ENCODE data around the gene AGTRAP.

AGTRAP gene

DNA sequence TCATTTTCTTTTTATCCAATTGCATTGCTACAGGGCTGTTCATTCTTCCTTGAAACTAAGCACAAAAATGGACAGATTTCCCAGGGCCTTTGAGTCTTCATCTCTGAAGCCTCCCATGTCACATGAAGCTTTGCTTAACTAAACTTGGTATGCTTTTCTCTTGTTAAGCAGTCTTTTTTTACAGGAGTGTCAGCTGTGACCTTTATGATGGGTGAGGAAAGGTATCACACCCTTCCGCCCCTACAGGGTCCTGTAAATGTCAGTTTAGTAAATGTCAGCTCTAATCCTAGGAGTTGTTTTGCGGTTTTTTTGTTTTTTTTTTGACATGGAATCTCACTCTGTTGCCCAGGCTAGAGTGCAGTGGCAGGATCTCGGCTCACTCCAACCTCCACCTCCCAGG, 2.6 kb upstream of the AGTRAP start:
- no peak for DNase-seq (ENCODE audit: low spot score)
- FAIRE-seq: no peak

DNA sequence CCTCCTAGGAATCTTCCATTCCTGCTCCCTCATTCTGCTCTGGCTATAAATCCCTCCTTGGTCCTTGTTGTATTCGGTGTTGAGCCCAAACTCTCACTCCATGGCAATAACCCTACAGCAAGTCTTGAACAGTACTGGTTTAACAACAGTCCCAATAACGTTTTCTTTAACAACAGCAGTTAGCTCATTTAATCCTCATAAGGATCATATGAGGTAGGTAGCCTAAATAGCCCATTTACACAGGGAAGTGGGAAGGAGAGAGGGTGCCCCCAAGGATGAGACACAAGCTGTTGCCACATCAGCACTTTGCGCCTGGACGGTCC, 444 bp upstream of the AGTRAP start:
- FAIRE-seq: no peak
- DNase-seq (ENCODE audit: low spot score): no peak

DNA sequence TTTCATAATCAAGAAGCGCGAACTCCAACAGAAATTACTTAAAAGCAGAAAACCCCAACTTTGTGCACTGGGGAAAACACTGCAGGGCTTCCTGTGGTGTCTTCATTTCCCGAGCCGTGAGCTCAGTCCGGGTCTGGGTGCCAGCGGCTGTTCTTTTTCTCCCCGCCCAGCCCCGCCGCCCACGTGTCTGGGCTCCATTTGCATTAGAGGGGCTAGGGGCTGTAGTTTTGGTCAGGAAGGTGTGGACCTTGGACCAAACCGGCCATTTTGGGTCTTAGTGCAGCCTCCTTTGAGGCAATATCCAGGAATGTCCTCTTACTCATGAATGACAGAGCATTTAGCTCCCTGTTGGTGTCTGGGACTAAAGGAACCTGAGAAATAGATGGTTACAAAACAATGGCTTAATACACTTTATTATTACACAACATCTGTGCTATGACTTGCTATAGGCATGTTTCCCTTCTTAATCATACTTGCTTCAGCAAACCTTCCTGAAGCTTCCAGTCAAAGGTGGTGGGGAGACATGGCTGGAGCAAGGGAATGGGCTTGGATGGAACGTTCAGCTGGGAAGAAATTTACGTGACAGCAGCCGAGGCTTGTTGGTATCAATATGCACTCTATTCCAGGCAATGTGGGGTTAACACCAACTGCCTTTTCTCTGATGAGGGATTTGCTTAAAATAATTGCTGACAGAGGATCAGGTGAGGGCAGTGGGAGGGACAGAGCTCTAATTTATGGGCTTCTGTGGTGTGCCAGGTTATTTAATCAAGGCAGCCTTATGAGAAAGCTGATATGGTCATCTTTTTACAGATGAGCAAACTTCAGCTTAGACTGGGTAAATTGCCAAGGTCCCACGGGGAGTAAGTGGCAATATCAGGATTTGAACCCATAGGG, 1.1 kb downstream of the AGTRAP start:
- DNase-seq (ENCODE audit: low spot score) (peak; percentile 18), FAIRE-seq (no peak)

DNA sequence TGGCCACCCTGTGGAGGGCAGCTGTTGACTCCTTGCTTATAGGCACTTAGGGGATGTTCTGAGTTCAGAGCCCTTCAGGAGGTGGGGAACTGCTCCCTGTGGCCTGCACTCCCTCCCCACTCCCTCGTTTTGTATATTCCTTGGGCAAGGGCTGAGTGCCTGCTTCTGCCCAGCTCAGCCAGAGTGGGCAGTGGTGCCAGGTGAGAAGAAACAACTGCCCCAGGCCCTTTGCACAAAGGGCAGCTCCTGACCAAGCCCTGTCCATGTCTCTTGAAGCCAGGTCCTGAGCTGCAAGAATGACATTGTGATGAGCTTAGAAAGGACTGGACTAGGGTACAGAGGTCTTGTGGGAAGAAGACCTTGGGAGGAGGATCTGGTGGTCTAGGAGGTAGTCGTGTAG, 2.2 kb downstream of the AGTRAP start:
- FAIRE-seq (no peak), DNase-seq (ENCODE audit: low spot score) (no peak)

DNA sequence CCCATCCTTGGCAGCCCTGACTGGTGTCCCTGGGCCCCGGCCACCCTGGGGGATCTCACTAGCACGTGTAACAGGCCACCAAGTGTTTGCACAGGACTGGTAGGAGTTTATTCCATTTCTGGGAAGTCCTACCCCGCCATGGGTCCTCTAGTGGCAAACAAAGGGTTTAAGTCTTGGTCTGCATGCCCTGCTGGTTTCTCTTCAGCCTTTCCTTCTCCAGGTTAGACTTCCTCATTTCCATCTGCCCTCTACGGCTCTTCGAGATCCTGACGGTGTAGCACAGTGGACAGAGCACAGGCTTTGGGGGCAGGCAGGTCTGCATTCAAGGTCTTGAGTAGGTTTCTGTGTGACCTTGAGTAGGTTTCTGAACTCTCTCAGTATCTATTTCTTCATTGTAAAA, 2.8 kb downstream of the AGTRAP start:
- FAIRE-seq (no peak), DNase-seq (ENCODE audit: low spot score) (no peak)

DNA sequence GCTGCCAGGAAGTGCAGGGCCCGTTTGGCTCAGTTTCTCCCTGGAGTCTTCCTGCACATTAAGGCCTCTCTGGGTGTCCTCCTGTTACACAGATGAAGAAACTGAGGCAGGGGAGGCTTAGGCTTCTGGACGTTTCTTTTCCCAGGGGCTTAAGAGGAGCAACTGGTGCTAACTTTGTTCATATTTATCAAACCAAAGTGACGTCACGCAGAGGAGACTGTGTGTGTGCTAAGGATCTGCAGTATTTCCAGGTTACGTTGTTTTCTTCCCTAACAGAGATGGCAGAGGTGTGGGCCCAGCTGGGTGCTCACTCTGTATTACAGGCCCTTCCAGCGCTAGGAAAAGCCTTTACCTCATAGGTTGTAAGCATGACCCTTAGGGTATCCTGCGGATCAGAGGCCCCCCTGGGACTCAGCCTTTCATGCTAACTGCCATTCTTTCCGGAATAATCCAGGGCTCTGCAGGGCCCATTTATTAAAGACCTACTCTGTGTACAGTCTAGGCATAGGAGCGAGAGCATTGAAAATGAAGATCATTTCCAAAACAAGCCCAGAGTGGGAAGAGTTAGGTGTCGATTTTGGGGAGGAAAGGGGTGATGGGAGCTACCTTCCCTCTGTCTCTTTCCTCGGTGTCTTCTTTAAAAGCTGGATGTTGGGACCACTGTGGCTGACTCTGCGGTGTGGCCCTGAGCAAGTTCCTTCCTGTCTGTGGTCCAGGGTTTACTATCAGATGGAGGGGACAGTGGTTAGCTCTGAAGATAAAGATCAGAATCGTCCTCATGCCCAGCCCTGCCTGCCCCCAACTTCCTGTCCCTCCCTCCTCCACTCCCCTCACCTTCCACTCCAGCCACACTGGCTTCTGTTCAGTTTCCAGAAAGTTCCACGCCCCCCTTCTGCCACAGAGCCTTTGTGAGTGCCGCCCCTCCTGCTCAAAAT, 4.6 kb downstream of the AGTRAP start:
- FAIRE-seq (no peak), DNase-seq (ENCODE audit: low spot score) (no peak)

DNA sequence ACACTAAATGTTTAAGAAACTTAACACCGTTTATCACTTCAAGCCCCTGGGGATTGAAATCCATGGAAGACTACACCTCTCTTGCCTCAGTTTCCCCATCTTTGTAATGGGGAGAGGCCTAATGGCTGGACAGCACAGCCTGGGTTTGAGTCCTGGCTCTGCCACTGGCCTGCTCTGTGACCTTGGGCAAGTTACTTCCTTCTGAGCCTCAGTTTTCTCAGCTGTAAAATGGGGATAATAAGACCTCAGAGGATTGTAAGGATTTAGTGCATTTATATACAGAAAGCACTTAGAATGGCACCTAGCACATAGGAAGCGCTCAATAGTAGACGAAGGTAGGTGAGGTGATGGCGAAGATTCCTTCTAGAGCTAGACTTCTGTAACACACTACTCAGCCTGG, 5.5 kb downstream of the AGTRAP start:
- no peak for FAIRE-seq

DNA sequence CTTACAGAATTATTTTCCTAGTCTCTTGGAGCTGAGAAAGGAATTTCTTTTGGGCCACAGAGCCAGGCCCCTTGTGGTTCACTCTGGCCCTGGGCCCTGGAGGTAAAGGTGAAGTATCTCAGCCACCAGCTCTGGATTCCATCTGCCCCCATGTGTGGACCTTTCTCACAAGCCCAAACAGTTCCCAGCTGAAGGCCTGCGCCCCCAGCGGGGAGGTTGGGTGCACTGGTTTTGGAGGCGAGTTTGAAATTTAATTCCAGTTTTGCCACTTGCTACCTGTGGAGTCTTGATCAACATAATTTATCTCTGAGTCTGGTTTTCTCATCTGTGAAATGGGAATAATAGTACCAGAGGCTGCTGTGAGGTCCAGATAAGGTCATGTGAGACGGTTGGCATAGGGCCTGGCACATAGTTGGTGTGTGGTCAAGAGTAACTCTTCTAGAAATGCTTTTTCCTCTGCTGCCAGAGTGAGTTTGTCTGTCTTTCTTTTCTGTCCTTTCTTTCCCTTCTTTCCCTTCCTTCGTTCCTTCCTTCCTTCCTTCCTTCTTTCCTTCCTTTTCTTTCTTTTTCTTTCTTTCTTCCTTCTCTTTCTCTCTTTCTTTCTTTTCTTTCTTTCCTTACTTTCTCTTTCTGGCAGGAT, 6.1 kb downstream of the AGTRAP start:
- no peak for FAIRE-seq
- no peak for DNase-seq (ENCODE audit: low spot score)

More for the DNA sequence above, 5.5 kb downstream of the AGTRAP start:
- no peak for DNase-seq (ENCODE audit: low spot score)

DNA sequence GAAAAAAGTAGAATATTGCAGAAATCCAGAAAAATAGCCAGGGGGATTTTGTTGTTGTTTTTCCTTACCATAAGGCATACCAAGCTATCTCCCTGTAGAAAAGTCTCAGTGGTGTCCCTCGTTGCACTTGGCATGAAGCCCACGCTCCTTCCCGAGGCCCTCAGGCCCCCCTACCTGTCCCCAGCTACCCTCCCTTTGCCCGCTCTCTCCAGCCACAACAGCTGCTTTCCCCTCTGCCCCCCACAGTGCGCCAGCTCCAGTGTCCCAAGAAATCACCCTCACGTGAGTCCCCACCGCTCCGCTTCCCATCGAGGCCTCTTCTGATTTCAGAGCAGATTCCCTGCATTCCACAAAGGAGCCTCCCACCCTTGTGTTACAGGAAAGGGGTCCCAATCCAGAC, 8.4 kb downstream of the AGTRAP start:
- no peak for FAIRE-seq
- DNase-seq (ENCODE audit: low spot score): no peak

DNA sequence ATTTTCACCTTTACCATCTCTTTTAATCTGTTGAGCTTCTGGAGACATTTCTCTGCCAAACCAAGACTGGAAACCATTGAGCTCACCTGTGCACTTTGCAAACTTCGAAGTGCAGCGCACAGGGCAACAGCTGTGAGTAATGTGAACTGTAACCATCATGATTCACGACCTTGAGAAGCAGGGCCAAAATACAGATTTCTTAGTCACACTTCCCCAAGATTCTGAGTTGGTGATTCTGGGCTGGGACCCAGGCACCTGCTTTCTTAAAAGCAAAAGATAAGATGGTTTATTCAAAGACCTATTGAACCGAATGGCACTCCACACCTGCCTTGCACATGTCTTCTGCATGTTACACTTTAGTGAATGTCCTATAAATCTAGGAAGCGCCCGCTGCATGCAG, 10.2 kb downstream of the AGTRAP start:
- DNase-seq (ENCODE audit: low spot score) (no peak), FAIRE-seq (no peak)

DNA sequence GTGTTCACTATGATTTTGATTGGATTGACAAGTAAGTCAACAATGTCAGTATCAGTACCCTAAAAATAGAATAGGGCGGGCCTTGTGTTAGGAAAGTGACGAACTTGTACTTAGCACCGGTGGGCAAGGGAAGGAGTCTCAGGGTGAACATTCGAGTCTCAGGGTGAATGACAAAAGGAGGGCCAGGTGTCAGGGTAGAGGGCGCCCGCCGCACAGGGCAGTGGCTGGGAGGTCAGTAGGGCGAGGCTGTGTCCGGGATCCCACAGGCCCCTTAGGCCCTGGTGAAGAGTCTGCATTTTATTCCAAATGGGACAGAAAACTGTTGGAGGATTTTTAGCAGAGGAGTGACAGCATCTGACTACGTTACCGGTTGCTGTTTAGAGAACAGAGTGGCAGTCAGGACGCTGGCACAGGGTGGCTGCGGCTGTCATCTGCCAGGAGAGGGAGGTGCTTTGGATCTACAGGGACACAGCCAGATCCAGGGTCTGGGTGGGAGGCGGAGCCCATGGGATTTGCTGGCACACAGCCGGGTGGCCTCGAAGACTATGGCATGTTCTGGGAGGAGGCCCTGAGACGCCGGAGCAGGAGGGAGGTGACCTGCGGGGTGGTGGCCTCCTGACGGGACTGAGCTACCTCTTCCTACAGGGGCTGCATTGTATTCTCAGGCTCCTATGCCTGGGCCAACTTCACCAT, 11.0 kb downstream of the AGTRAP start:
- no peak for FAIRE-seq

DNA sequence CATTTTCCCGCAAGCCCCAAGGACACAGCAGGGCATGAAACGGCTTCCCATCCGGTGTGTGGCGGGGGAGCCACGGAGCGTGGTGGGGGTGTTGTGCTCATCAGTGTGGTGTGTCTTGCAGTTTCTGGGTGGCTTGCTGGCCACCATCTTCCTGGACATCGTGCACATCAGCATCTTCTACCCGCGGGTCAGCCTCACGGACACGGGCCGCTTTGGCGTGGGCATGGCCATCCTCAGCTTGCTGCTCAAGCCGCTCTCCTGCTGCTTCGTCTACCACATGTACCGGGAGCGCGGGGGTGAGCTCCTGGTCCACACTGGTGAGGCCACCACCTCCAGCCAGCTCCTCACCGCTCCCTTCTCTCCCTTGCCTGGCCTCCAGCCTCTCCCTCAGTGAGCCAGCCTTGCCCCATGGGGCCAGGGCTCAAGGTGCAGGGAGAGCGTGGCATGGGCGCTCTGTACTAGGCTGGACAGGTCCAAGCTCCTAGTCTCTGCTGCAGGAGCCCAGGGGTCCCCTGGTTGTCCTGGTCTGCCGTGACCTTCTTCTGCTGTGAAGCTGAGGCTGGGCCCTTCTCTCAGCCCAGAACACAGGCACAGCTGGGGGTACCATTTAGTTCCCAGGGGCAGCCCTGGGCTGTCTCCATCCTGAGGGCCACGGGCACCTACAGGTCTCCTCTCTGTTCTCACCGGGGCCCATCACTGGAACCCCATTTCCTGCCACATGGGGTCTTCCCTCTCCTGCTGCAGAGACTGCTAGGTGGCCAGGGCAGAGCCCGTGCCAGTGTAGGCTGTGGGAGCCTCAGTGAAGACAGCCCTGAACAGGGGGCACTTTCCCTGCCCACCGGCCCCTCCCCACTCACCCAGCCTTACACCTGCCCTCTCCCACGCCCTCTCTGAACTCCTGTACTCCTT, 12.6 kb downstream of the AGTRAP start:
- DNase-seq (ENCODE audit: low spot score) (no peak), FAIRE-seq (no peak)

More for the DNA sequence above, 11.0 kb downstream of the AGTRAP start:
- DNase-seq (ENCODE audit: low spot score): no peak

DNA sequence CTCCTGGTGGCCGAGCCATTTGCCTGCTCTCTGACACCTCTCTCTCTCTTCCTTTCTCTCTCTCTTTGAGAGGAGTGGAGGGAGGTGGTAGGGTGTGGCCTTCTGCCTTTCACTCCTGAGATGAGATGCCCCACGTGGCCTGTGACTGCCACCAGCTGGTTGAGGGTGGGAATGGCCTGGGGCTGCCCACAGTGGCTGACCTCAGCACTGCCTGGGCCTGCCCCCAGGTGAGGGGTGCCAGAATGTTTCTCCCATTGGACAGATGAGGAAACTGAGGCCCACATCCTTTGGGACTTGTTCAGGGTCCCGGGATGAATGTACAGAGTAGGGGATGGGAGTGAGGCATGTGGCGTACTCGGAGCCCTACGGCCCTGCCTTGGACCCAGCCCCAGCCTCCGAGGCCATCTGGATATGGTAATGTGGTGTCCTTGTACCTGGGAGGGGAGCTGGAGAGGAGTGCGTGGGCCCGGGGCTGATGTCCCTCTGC, 13.3 kb downstream of the AGTRAP start:
- FAIRE-seq (no peak), DNase-seq (ENCODE audit: low spot score) (peak; percentile 70)

DNA sequence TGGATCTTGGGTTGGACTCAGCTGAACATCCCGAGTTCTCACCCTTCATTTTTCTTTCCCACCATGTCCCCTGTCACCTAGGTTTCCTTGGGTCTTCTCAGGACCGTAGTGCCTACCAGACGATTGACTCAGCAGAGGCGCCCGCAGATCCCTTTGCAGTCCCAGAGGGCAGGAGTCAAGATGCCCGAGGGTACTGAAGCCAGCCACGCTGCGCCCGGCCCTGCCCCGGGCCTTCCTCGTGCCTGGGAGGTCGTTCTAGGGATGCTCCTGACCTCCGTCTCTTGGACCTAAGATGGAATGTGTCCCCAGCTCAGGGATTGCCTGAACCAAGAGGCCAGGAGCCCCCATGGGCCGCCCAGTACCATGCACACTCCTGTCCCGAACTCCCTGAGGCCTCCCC, 14.1 kb downstream of the AGTRAP start:
- DNase-seq (ENCODE audit: low spot score): no peak
- FAIRE-seq: no peak

DNA sequence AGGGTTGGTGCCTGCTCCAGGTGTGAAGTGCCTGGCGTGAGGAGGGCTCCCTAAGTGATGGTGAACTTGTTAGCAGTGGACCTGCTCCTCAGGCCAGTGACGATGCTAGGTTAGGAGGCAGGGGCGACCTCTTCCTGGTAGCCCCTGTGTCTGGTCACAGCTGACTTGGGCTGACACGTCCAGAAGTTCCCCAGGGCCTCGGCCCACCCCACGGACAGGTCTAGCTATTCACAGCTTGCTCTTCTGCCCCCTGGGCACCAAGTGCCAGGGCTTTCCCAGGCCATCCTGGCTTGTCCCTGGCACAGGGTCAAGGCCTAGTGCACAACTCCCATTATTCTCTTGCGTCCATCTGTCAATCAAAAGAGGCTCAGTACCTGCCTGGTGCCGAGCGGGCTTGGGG, 15.2 kb downstream of the AGTRAP start:
- DNase-seq (ENCODE audit: low spot score) (no peak), FAIRE-seq (no peak)

DNA sequence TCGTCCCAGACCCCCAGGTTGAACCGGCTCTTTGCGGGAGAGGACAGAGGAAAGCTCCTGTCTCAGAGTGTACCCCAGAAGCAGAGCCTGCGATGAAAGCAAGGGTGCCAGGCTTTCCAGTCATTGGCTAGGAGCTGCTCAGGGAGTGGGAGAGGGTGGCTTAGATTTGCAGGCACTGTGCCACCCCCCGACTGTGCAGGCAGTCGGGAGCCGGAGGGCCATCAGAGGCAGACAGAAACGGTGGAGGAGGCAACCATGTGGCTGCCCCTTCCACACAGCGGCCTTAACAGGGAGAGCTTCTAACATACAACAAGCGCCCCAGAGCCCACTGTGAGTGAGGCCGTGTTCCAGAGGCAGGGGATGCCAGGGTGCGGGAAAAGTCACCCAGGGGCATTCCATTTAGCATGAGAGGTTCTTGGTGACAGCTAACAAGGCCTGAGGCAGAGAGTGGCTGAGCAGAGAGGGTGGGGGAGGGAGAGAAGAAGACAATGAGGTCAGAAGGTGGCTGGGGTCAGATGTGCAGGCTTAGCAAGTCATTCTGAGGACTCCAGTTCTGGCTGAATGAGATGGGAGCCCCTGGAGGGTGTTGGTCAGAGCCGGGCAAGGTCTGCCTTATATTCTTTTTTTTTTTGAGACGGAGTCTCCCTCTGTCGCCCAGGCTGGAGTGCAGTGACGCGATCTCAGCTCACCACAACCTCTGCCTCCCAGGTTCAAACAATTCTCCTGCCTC, 16.6 kb downstream of the AGTRAP start:
- DNase-seq (ENCODE audit: low spot score): no peak
- no peak for FAIRE-seq

DNA sequence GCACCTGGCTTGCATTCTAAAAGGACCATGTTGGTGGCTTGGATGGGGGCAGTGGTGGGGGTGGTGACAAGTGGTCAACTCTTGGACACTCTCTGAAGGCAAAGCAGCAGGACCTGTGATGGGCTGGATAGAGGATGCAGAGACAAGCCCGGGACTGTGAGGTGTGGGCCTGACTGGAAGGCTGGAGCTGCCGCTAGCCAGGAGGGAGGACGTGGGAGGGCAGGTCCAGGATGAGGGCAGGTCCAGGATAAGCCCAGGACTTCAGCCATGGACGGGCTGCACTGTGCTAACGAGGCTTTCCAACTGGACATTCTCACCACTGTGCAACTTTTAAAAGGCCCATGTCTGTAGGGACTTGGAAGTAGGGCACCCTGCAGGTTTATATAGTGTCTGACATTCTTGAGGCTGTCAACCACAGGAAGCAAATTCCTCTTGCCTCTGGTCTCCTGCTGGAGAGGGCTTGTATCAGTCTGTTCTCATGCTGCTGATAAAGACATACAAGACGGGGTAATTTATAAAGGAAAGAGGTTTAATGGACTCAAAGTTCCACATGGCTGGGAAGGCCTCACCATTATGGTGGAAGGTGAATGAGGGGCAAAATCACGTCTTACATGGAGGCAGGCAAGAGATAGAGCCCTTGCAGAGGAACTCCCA, 17.7 kb downstream of the AGTRAP start:
- no peak for FAIRE-seq
- DNase-seq (ENCODE audit: low spot score): no peak

DNA sequence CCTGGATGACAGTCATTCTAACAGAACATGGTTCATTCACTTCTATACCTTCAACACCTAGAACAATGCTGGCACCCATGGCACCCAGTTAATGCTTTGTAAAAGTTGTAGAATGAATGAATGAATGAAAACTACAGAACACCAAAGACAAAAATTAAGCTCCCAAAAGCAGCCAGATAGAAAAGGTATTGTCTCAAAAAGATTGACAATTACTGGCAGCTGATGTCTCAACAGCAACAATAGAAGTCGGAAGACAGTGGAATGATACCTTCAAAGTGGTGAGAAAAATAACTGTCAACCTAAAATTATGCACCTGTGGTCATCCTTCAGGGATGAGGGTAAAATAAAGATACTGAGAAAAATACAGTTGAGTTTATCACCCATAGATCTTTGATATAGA, 21.1 kb downstream of the AGTRAP start:
- no peak for FAIRE-seq
- no peak for DNase-seq (ENCODE audit: low spot score)

DNA sequence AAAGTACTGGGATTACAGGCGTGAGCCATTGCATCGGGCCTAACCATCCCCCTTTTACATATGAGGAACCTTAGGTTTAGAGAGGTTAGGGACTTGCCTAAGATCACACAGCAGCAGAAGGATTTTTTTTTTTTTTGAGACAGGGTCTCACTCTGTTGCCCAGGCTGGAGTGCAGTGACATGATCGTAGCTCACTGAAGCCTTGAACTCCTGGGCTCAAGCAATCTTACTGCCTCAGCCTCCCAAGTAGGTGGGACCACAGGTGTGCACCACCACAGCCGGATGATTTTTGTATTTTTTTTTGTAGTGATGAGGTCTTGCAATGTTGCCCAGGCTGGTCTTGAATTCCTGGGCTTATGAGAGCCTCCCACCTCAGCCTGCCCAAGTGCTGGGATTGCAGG, 23.9 kb downstream of the AGTRAP start:
- FAIRE-seq: no peak
- DNase-seq (ENCODE audit: low spot score): no peak
